GM12872 (cell line): ENCODE data around the gene EHBP1L1.

Source experiments
- TF ChIP-seq, protein P1 (sequence below): IDR thresholded peaks from 3 replicates; pipeline ENCODE4 v1.5.1; 2011; ENCODE audit warnings: low read depth, mild to moderate bottlenecking, low read length, moderate library complexity; ENCODE audit not compliant: insufficient read depth

Gene EHBP1L1

GRCh38 chr11:65536412-65537295 lies 39.2 kb upstream of the EHBP1L1 start:
- TF ChIP-seq, protein P1, sequence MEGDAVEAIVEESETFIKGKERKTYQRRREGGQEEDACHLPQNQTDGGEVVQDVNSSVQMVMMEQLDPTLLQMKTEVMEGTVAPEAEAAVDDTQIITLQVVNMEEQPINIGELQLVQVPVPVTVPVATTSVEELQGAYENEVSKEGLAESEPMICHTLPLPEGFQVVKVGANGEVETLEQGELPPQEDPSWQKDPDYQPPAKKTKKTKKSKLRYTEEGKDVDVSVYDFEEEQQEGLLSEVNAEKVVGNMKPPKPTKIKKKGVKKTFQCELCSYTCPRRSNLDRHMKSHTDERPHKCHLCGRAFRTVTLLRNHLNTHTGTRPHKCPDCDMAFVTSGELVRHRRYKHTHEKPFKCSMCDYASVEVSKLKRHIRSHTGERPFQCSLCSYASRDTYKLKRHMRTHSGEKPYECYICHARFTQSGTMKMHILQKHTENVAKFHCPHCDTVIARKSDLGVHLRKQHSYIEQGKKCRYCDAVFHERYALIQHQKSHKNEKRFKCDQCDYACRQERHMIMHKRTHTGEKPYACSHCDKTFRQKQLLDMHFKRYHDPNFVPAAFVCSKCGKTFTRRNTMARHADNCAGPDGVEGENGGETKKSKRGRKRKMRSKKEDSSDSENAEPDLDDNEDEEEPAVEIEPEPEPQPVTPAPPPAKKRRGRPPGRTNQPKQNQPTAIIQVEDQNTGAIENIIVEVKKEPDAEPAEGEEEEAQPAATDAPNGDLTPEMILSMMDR, result no peak

GRCh38 chr11:65537296-65537597 lies 38.6 kb upstream of the EHBP1L1 start:
- TF ChIP-seq, protein P1, result no peak

GRCh38 chr11:65537620-65538231 lies 38.1 kb upstream of the EHBP1L1 start:
- TF ChIP-seq, protein P1, result no peak

GRCh38 chr11:65538232-65538914 lies 37.5 kb upstream of the EHBP1L1 start:
- TF ChIP-seq, protein P1, result no peak

- TF ChIP-seq, protein P1, result no peak
These were observed 36.7 kb upstream of the EHBP1L1 start for GRCh38 chr11:65538915-65539743.

GRCh38 chr11:65539744-65540289 lies 36.0 kb upstream of the EHBP1L1 start:
- TF ChIP-seq, protein P1, result no peak
